HG03108 (cell line): Measurements from ENCODE around the gene ADGRG3.

Experiments used
- ATAC-seq: cut with Tn5 transposase; IDR thresholded peaks from one replicate; pipeline ENCODE4 v1.9.1; 2021; ENCODE audit warnings: moderate library complexity; ENCODE audit not compliant: unreplicated experiment

The ADGRG3 gene

DNA sequence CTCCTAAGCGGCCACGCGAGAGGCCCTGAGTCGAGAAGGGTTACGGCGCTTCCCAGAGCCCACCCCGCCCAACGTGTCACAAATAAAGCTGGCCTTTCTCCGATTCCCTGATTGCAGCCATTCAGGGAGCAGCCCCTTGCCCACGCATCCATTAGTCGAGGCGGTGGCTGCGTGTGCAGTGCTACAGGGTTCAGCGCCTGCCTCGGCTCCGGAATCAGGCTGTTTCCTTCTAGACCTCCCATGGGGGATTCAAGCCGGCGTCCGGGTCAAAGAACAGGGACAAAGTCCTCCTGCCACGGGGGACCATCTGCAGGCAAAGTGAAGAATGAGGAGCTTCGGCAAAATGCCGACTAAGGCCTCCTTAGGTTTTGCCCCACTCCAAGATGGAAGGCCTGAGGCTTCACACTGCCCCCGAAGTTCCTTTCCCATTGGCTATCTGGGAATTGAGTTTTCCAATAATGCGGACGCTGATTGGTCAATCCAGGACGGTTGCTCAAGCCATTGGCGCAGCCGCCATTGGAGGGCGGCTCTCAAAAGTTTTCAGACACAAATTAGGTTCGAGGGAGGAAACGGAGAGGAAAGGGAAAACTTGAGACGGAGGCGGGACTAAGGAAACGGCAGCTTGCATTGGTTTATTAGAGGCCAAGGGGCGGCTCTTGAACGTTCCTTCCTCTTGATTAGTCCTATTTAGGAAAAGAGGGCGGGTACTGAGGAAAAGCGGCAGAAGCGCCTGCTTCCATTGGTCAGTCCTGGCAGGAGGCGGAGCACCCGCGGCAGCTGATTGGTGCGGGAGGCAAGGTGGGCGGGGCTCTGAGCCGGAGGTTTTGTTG is 67.0 kb downstream of the ADGRG3 start:
- peak; percentile 91 for ATAC-seq

DNA sequence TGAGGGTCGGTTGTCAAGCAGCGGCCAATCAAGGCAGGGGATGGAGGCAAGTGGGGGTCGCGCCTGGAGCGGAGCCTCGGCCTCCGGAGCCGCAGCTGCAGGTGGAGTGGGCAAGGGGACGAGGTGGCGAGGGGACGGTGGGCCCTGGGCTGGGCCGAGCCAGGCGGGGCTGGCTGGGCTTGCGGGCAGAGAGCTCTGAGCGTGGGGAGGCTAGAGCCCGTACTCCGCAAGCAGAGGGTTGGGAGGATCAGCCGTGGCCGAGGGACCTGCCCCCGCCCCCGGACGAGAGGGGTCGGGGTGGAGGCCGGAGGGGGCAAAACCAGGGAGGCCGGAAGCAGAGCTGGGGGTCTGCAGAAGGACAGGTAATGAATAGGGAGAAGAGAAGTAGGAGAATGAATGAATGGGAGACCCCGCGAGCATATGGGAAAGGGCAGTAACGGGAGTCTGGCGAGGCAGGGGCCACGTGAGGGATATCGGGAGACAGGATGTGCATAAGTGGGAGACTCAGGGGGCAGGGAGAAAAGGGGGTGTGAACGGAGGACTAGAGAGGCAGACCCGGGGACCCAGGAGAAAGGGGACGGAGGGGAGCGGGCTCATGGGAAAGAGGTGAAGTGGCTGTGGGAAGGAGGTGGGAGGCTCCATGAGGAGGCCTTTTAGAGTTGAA is 67.8 kb downstream of the ADGRG3 start, which contains the start of gene KATNB1:
KATNB1 (plus strand) TSS at position 16 of the 664 bp plus-strand sequence. CDS start 1,474 bp downstream, outside the sequence.
- no peak for ATAC-seq

DNA sequence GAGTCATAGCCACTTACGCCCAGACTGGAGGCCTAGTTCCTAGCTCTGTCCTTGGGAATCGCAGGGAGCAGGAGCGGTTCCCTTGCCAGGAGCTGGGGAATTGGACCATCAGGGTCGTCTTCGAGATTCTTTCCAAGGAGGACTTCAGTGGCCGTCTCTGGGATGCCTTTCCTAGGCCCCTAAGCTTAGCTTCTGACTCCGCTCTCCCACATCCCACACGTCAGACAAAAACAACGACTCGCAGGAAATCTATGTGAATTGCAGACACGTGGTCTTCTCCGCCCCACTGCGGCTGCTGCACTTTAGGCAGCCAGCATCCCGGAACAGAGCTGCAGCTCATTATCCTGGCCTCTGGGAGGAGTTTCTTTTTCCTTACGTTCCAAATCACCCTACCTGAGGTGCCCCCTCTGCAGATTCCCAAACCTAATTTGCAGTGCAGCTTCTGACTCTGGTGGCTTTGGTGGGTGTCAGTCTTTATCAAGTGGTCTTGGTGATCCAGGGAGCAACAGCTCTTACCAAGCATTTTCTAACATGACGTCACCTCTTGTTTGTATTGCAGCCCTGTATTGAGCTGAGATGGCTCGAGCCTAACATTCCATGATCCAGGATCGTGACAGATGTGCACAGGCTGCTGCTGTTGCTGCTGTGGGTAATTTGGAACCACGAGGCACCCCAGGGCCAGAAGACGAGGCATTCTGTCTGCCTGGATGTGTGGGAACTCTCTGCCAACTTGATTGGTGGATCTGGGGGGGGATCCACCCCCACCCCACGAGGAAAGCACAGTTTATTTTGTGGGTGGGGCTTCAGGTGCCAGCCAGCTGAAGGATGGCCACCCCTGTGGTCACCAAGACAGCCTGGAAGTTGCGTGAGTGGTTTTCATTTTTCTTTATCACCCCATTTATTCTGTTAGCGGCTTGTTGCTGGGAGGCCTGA is 68.6 kb downstream of the ADGRG3 start:
- no peak for ATAC-seq

DNA sequence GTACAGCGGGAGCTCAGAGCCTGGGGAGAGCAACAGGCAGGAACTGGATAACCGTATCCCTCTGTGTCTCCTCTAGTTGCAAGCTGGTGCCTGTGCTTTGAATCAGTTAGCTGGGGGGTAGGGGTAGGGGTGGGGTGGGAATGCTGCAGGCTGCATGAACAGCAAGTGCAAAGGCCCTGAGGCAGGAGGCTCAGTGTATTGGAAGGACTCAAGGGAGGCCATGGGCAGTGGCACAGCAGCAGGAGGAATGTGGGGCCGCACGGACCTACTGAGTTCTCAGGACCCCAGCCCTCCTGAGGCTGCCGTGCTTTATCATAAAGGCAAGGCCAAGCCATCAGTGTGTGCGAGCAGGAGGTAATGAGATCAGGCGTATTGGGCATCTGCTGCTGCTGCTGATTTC is 70.7 kb downstream of the ADGRG3 start:
- ATAC-seq, result no peak
